NOMO-1 treated with dmso at 0.1 percent for 144 hours (cell line): ENCODE measurements around the gene ZMYM4.

Source experiments
- DNase-seq: peaks from one replicate; lab custom pipeline; 2025; ENCODE audit not compliant: unreplicated experiment; lab: John Stamatoyannopoulos, UW

The ZMYM4 gene

GRCh38 chr1:35274197-35274596, 5.7 kb downstream of the ZMYM4 start:
- DNase-seq = no peak

GRCh38 chr1:35278886-35279554, 10.5 kb downstream of the ZMYM4 start:
- DNase-seq = no peak

- DNase-seq = no peak
Measured at GRCh38 chr1:35279555-35279904, 11.0 kb downstream of the ZMYM4 start.

- DNase-seq = no peak
Measured at GRCh38 chr1:35280006-35280405, 11.5 kb downstream of the ZMYM4 start.

- no peak for DNase-seq
Measured at GRCh38 chr1:35281565-35281964, 13.1 kb downstream of the ZMYM4 start.

GRCh38 chr1:35282172-35282571, 13.7 kb downstream of the ZMYM4 start:
- no peak for DNase-seq

- no peak for DNase-seq
Measured at GRCh38 chr1:35284852-35285251, 16.3 kb downstream of the ZMYM4 start.

- no peak for DNase-seq
Measured at GRCh38 chr1:35285771-35286606, 17.5 kb downstream of the ZMYM4 start.

GRCh38 chr1:35287807-35288640, 19.5 kb downstream of the ZMYM4 start:
- no peak for DNase-seq

- DNase-seq = no peak
Measured at GRCh38 chr1:35288761-35289160, 20.3 kb downstream of the ZMYM4 start.

- DNase-seq = no peak
Measured at GRCh38 chr1:35290452-35290851, 21.9 kb downstream of the ZMYM4 start.

GRCh38 chr1:35294809-35295208, 26.3 kb downstream of the ZMYM4 start:
- no peak for DNase-seq

GRCh38 chr1:35297886-35298285, 29.4 kb downstream of the ZMYM4 start:
- no peak for DNase-seq

- DNase-seq = no peak
Measured at GRCh38 chr1:35298464-35298863, 30.0 kb downstream of the ZMYM4 start.

GRCh38 chr1:35300376-35300775, 31.9 kb downstream of the ZMYM4 start:
- DNase-seq = no peak

- DNase-seq = no peak
Measured at GRCh38 chr1:35301674-35302392, 33.3 kb downstream of the ZMYM4 start.

- no peak for DNase-seq
Measured at GRCh38 chr1:35305383-35305782, 36.9 kb downstream of the ZMYM4 start.

GRCh38 chr1:35315649-35316048, 47.1 kb downstream of the ZMYM4 start:
- no peak for DNase-seq

GRCh38 chr1:35316264-35316663, 47.8 kb downstream of the ZMYM4 start:
- no peak for DNase-seq

- no peak for DNase-seq
Measured at GRCh38 chr1:35319988-35320713, 51.6 kb downstream of the ZMYM4 start.
